Measurements from ENCODE around the gene C15orf62.

GRCh38 chr15:40721701-40722100 lies 48.1 kb upstream of the C15orf62 start:
- TF ChIP-seq, protein P1, sequence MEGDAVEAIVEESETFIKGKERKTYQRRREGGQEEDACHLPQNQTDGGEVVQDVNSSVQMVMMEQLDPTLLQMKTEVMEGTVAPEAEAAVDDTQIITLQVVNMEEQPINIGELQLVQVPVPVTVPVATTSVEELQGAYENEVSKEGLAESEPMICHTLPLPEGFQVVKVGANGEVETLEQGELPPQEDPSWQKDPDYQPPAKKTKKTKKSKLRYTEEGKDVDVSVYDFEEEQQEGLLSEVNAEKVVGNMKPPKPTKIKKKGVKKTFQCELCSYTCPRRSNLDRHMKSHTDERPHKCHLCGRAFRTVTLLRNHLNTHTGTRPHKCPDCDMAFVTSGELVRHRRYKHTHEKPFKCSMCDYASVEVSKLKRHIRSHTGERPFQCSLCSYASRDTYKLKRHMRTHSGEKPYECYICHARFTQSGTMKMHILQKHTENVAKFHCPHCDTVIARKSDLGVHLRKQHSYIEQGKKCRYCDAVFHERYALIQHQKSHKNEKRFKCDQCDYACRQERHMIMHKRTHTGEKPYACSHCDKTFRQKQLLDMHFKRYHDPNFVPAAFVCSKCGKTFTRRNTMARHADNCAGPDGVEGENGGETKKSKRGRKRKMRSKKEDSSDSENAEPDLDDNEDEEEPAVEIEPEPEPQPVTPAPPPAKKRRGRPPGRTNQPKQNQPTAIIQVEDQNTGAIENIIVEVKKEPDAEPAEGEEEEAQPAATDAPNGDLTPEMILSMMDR (IDR thresholded peaks at IDR 0.05) = no peak
- no peak for TF ChIP-seq POLR2A (IDR thresholded peaks at IDR 0.05)

Measured in thyroid gland (tissue), 4 donors.